ENCODE data around the gene SLC1A3.

GRCh38 chr5:36708996-36709395, 102.6 kb downstream of the SLC1A3 start:
- TF ChIP-seq POLR2AphosphoS5 (IDR thresholded peaks at IDR 0.05; ENCODE audit: low read depth, low read length), result no peak
- no peak for TF ChIP-seq REST (IDR thresholded peaks at IDR 0.05; ENCODE audit: insufficient read depth in 1 of 2, low read depth in 2 of 2, low read length in 2 of 2)
- no peak for TF ChIP-seq TAF1 (IDR thresholded peaks at IDR 0.05; ENCODE audit: borderline replicate concordance, insufficient read depth, low read length)

Measured in PFSK-1 (cell line).